Loucy (cell line): ENCODE results near the gene EEF1AKMT2.

Experiments
- H2AFZ ChIP-seq: fragments of 200-600 bp; sonication (generic); 2 replicates; pipeline ENCODE4 v1.6.0; 2016; ENCODE audit warnings: antibody characterized with exemption, mild to moderate bottlenecking, low read length, moderate library complexity
- H3F3A ChIP-seq: fragments of 200-600 bp; 2 replicates; pipeline ENCODE4 v1.6.0; 2016; ENCODE audit warnings: antibody characterized with exemption, low read depth, mild to moderate bottlenecking
- H3K27me3 ChIP-seq: fragments of 200-600 bp; sonication (generic); 2 replicates; pipeline ENCODE4 v1.6.1; 2014; ENCODE audit warnings: low read length, mild to moderate bottlenecking; ENCODE audit not compliant: insufficient read depth, poor library complexity, severe bottlenecking
- H3K36me3 ChIP-seq: fragments of 200-600 bp; sonication (generic); 2 replicates; pipeline ENCODE4 v1.6.1; 2016; ENCODE audit warnings: low read length; ENCODE audit not compliant: insufficient read depth
- H3K4me1 ChIP-seq: fragments of 200-600 bp; sonication (generic); 2 replicates; pipeline ENCODE4 v1.5.1; 2014; ENCODE audit warnings: low read length, mild to moderate bottlenecking; ENCODE audit not compliant: insufficient read depth, poor library complexity, severe bottlenecking
- H3K4me2 ChIP-seq: fragments of 200-600 bp; sonication (generic); 2 replicates; pipeline ENCODE4 v1.6.0; 2014; ENCODE audit warnings: antibody characterized with exemption, low read length, low read depth, mild to moderate bottlenecking; ENCODE audit not compliant: poor library complexity, severe bottlenecking
- H3K4me3 ChIP-seq: fragments of 200-600 bp; sonication (generic); 2 replicates; pipeline ENCODE4 v1.5.1; 2014; ENCODE audit warnings: low read length, mild to moderate bottlenecking, mixed read lengths; ENCODE audit not compliant: poor library complexity, severe bottlenecking
- H3K79me2 ChIP-seq: fragments of 200-600 bp; sonication (generic); 2 replicates; pipeline ENCODE4 v1.6.1; 2014; ENCODE audit warnings: low read length; ENCODE audit not compliant: insufficient read depth
- H3K9ac ChIP-seq: fragments of 200-600 bp; sonication (generic); 2 replicates; pipeline ENCODE4 v1.6.0; 2014; ENCODE audit warnings: mild to moderate bottlenecking, low read depth, low read length, moderate library complexity; ENCODE audit not compliant: poor library complexity, severe bottlenecking
- H3K9me2 ChIP-seq: fragments of 200-600 bp; sonication (generic); replicated peaks from 2 replicates; pipeline ENCODE4 v1.6.1; 2016; ENCODE audit warnings: low read depth, low read length, mixed read lengths
- H3K9me3 ChIP-seq: fragments of 200-600 bp; sonication (generic); 2 replicates; pipeline ENCODE4 v1.6.1; 2014; ENCODE audit warnings: mild to moderate bottlenecking, antibody characterized with exemption, low read length, low read depth; ENCODE audit not compliant: insufficient read depth
- H4K20me1 ChIP-seq: fragments of 200-600 bp; sonication (generic); 2 replicates; pipeline ENCODE4 v1.6.0; 2014; ENCODE audit warnings: antibody characterized with exemption, low read length, mild to moderate bottlenecking; ENCODE audit not compliant: insufficient read depth, poor library complexity, severe bottlenecking
- EZH2phosphoT487 ChIP-seq: fragments of 200-600 bp; IDR thresholded peaks from 2 replicates; pipeline ENCODE4 v1.6.1; 2018; ENCODE audit warnings: antibody characterized with exemption, mild to moderate bottlenecking, moderate library complexity, borderline replicate concordance
- TF ChIP-seq, protein P1 (sequence below): fragments of 200-600 bp; sonication (generic); conservative IDR thresholded peaks from 2 replicates; pipeline ENCODE4 v1.5.1; 2014; ENCODE audit warnings: mild to moderate bottlenecking, antibody characterized with exemption, low read length

Gene EEF1AKMT2

DNA sequence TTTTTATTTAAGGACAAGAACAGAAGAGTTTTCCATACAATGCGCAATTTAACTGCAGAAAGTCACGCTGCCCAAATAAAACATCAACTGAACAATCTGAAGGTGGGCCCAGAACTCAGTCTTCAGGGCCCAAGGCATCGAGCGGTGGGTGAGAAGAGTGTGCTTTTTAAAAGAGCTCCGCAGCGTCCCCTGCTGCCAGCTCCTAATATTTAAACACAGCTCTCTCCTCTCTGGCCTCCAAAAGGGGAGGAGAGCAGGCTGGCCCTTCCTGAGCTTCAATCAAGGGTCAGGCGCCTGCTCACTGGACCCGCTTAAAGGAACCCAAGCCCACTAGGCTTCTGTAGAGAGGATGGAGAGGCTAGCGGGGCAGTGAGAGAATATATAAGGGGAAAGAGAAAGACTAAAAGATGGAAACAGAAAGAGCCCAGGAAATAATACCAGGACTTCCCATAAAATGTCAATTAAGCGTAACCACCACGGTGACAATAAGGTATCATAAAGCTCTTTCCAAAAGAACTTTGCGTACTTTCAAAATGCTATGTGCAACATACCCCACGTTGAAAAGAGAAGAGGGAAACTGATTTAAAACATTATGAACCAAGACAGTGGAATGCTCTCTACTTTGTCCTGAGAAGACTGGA lies 50.3 kb downstream of the EEF1AKMT2 start:
- peaks cover 72% of the 10 kb centered on the region for H3K79me2 ChIP-seq
- peak overlapping the region; percentile 95 for H3K4me3 ChIP-seq

DNA sequence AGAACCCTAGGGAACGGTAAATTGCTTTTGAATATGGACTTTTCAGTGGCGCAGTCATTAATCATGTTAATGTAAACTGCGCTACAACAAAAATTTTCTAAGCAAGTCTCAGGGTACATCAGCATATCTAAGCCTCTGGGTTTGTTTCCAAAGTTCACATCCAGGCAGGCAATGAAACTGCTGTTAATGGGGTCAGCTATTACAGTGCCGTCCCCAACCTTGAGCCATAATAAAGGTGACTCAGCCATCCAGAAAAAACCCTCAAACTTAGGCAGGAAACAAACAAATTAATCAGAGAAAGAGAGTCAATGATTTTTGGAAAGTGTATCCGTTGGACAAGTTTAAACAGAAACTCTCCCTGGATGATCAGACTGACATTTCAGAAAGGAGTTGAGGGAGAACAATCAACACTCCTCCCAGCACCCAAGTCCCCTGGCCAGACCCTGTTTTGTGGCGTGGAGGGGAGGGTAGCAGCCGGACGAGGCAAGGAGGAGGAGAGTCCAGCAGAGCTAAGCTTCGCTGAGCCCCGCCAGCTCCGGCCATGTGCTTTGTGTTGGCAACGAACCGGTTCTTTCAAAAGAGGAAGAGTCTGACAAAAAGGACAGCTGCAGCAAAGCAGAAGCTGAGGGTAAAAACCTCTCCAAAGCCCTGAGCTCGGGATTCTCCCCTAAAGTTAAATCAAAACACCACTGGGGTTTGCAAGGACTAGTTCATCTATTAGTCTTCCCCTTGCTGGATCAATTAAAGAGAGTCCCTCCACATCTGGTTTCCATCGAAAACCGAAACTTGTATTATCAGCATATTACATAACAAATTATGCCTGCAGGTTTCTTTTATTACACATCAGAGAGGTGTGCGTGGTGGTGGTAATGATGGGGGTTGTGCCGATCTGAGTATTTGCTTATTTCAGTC lies 51.1 kb downstream of the EEF1AKMT2 start:
- Histone ChIP-seq H3F3A (peaks cover 5% of the 10 kb centered on the region; the same call in 1 of the 2 replicates), H3K27me3 (no peaks in the 10 kb centered on the region), H3K36me3 (no peaks in the 10 kb centered on the region), H3K9me2 (no peaks in the 10 kb centered on the region), H3K79me2 (peaks cover 80% of the 10 kb centered on the region), H3K4me3 (peak overlapping the region; percentile 95), H2AFZ (no peak overlapping the region), H4K20me1 (peaks cover 64% of the 10 kb centered on the region), H3K9me3 (no peaks in the 10 kb centered on the region), H3K9ac (peak overlapping the region; percentile 52), H3K4me1 (peaks cover 57% of the 10 kb centered on the region), H3K4me2 (peak overlapping the region; percentile 99)
- no peak for TF ChIP-seq EZH2phosphoT487
- TF ChIP-seq, protein P1, sequence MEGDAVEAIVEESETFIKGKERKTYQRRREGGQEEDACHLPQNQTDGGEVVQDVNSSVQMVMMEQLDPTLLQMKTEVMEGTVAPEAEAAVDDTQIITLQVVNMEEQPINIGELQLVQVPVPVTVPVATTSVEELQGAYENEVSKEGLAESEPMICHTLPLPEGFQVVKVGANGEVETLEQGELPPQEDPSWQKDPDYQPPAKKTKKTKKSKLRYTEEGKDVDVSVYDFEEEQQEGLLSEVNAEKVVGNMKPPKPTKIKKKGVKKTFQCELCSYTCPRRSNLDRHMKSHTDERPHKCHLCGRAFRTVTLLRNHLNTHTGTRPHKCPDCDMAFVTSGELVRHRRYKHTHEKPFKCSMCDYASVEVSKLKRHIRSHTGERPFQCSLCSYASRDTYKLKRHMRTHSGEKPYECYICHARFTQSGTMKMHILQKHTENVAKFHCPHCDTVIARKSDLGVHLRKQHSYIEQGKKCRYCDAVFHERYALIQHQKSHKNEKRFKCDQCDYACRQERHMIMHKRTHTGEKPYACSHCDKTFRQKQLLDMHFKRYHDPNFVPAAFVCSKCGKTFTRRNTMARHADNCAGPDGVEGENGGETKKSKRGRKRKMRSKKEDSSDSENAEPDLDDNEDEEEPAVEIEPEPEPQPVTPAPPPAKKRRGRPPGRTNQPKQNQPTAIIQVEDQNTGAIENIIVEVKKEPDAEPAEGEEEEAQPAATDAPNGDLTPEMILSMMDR, result no peak

More for the DNA sequence above, 50.3 kb downstream of the EEF1AKMT2 start:
- H3K27me3 ChIP-seq, result no peaks in the 10 kb centered on the region
- no peaks in the 10 kb centered on the region for H3K36me3 ChIP-seq
- TF ChIP-seq, protein P1, result peak; percentile 82
- no peak for TF ChIP-seq EZH2phosphoT487
- peak overlapping the region; percentile 95 for H3K9ac ChIP-seq
- H3K9me3 ChIP-seq, result no peaks in the 10 kb centered on the region
- H3K4me2 ChIP-seq, result peak overlapping the region; percentile 99
- no peaks in the 10 kb centered on the region for H3K9me2 ChIP-seq
- H3F3A ChIP-seq, result peaks cover 5% of the 10 kb centered on the region; the same call in 1 of the 2 replicates
- peaks cover 57% of the 10 kb centered on the region for H3K4me1 ChIP-seq
- H4K20me1 ChIP-seq, result peaks cover 56% of the 10 kb centered on the region
- no peak overlapping the region for H2AFZ ChIP-seq

DNA sequence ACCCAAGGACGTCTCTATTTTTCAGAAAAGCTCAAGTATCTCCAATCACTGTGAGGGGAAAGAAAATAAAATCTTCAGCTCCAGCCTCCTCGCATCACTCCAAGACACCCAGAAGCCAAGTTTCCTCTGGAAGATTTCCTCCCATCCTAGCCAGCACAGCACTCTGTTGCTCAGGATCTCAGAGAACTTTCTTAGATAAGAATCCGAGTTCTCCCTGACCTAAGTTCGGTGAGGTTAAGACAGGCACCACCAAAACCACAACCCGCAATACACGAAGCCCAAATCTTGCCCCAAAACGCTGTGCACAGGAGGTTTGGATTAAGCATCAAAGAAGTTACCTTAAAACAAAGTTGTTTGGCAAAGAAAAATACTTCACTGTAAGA lies 51.7 kb downstream of the EEF1AKMT2 start:
- H3K9ac ChIP-seq, result peak overlapping the region; percentile 52
- no peaks in the 10 kb centered on the region for H3K27me3 ChIP-seq
- H2AFZ ChIP-seq, result no peak overlapping the region
- no peaks in the 10 kb centered on the region for H3K9me2 ChIP-seq
- 0 out of 2 replicates have a peak, but pooled peaks cover under 1% of the 10 kb centered on the region for H3F3A ChIP-seq
- no peaks in the 10 kb centered on the region for H3K9me3 ChIP-seq
- no peaks in the 10 kb centered on the region for H3K36me3 ChIP-seq
- peaks cover 59% of the 10 kb centered on the region for H3K4me1 ChIP-seq
- TF ChIP-seq, protein P1, result no peak
- TF ChIP-seq EZH2phosphoT487, result no peak
- H3K4me2 ChIP-seq, result peak overlapping the region; percentile 99
- peak overlapping the region; percentile 95 for H3K4me3 ChIP-seq
- peaks cover 87% of the 10 kb centered on the region for H3K79me2 ChIP-seq
- peaks cover 70% of the 10 kb centered on the region for H4K20me1 ChIP-seq
